22Rv1 (cell line): ENCODE measurements around the gene SORCS2.

Experiments
- H3K27ac ChIP-seq: fragments of 450-650 bp; 2 replicates; pipeline ENCODE4 v1.5.1; 2017
- ZFX ChIP-seq: fragments of 450-650 bp; IDR thresholded peaks from 2 replicates; pipeline ENCODE4 v1.6.1; 2017; ENCODE audit warnings: antibody characterized with exemption, borderline replicate concordance
- TF ChIP-seq, protein P1 (sequence below): fragments of 450-650 bp; IDR thresholded peaks from 2 replicates; pipeline ENCODE4 v1.5.1; 2017; ENCODE audit warnings: mild to moderate bottlenecking

Gene SORCS2

DNA sequence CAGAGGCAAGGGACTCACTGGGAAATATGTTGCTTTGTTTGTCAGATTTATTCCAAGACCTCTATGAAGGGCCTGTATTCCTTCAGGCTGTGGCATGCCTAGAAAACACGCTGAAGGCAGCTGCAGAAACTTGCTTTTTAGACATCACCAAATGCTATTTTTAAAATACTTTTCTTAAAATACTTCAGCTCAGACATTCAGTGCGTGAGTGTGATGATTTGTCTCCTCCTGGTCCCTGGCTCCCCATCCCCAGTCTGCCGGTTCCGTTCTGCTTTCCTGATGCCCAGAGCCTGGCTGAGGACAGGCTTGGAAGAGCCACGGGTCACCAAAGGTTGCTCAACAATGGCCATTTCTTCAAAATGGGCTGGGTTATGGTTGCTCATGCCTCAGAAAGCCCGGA lies 187.4 kb downstream of the SORCS2 start:
- TF ChIP-seq ZFX: no peak
- TF ChIP-seq, protein P1, sequence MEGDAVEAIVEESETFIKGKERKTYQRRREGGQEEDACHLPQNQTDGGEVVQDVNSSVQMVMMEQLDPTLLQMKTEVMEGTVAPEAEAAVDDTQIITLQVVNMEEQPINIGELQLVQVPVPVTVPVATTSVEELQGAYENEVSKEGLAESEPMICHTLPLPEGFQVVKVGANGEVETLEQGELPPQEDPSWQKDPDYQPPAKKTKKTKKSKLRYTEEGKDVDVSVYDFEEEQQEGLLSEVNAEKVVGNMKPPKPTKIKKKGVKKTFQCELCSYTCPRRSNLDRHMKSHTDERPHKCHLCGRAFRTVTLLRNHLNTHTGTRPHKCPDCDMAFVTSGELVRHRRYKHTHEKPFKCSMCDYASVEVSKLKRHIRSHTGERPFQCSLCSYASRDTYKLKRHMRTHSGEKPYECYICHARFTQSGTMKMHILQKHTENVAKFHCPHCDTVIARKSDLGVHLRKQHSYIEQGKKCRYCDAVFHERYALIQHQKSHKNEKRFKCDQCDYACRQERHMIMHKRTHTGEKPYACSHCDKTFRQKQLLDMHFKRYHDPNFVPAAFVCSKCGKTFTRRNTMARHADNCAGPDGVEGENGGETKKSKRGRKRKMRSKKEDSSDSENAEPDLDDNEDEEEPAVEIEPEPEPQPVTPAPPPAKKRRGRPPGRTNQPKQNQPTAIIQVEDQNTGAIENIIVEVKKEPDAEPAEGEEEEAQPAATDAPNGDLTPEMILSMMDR: no peak
- no peak overlapping the region for H3K27ac ChIP-seq

DNA sequence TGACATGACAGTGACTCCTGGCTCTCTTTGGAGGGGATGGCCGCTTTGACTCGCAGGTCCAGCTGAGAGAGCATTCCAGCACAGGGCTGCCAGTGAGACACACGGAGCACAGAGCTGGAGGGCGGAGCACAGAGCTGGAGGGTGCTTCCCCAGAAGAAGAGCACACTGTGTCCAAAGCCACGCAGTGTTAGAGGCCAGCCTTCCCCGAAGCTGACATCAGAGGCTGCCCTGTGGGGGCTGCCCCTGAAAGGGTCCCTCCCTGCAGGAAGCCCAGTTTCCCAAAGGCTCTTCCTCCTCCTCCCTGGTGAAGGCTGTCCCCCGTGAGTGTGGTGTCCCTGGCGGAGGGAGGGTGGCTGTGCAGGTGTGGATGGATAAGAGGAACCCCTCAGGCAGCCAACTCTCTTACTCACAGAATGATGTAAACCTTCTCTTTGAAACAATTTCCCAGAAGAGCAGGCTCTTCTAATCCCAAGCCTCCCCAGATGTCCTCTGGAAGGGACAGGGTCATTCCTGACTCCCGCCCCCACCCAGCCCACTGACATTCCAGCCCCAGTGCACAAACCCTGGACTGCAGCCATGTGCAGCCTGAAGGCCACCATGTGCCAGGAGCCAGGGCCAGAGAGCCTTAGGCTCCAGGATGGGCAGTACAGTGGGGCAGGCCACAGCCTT lies 189.0 kb downstream of the SORCS2 start:
- TF ChIP-seq, protein P1: no peak
- TF ChIP-seq ZFX: no peak
- no peak overlapping the region for H3K27ac ChIP-seq

DNA sequence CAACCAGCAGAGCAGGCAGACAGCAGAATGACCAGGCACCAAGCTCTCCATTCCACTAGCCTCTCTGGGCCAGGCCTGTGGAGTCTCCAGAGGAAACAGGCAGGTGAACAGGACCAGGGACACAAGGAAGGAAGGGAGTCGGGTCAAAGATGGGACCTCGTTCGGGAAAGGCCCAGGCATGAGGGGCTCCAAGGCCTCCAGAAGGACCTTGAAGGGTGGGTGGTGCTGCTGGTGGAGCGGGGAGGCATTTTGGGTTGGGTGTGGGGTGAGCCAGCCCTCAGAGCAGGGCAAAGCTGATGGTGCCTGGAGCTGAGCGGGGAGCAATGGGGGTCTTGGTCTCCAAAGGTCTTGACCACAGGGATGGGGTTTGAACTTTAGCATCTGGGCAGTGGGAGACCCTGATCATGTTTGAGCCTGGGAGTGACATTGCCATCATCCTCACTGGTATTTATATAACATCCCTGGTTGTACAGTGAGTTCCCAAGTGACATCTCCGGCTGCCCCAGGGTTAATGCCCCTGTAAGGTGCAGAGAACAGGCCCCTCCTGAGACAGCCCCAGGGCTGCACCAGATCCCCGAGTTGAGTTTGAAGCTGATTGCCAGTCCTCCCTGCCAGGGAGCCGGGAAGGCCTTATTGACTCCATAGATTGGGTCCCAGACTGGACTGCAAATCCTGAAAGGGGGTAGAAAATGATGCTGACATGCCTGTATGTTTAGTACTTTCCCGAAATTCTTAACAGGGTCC lies 189.7 kb downstream of the SORCS2 start:
- H3K27ac ChIP-seq: no peak overlapping the region
- no peak for TF ChIP-seq ZFX
- TF ChIP-seq, protein P1: no peak

DNA sequence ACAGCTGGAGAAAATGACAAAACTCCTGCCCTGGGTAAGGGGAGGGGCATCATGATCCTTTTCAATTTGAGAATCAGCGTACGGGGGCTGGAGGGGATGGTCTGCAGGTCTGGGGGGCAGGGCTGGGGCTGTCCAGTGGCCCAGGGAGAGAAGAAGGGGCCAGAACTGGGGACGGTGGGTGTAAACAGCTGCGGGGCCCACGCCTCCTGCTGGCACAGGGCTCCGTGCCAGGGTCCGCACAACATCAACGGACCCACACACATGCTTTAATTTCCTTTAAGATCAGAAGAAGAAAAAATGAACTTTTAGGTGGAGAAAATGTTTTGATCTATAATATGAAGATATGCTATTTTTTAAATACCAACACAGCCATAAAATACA lies 190.3 kb downstream of the SORCS2 start:
- TF ChIP-seq, protein P1: no peak
- TF ChIP-seq ZFX: no peak
- no peak overlapping the region for H3K27ac ChIP-seq

DNA sequence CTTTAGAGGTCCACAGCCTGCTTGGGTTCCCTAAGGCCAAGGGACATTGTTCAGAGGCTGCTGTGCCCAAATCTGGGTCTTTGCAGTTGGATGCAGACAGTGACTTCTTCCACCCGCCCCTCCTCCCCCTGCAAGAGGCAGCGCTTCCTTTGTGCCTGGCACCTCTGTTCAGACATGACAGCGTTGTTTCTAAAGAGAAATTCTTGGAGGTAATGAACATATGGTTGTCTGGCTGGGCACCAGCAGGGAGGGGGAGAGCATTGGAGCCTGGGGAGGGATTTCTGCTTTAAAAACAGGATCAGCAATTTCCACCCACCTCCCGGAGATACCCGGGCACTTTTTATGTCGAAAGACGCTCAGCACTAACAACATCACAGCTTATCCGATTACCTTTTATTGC lies 190.9 kb downstream of the SORCS2 start:
- no peak overlapping the region for H3K27ac ChIP-seq
- TF ChIP-seq ZFX: no peak
- TF ChIP-seq, protein P1: no peak

DNA sequence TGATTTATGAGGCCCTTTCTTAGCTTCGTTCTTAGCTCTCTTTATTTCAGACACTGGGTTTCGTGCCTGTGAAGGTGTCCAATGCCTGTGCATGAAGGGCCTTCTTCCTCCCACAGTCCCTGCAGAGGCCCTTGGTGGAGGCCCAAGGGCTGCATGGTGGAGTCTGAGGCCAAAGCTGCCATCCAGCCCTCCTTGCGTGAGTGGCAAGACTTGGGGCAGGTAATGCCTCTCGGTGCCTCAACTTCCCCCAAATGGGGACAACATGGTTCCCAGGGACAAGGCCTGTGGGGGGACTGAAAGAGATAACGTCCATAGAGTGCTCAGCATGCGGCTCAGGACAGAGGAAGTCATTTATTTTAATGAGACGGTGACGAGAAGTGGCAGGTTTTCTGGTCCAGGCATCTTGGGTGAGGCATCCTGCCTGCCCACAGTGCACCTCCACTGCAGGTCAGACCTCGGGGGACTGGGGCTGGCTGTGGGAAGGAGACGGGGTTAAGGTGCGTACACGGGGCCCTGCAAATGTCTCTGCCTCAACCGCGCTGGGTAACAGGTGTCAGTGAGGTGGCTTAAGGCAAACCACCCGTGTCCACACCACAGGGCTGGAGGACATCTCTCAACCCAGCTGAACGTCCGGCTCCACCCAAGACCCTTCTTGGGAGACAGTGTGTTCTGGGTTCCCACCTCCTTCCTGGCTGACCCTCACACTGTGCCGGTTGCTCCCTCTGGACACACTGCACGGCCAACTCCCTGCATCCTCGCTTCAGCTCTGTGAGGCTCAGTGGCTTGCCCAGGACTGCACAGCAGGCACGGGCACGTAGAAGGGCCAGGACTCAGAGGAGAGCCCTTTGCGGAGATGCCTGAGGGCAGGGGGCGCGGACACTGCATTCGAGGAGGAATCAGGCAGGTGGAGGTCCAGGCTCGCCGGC lies 191.9 kb downstream of the SORCS2 start:
- TF ChIP-seq, protein P1: no peak
- no peak for TF ChIP-seq ZFX
- H3K27ac ChIP-seq: no peak overlapping the region
